ENCODE measurements around the gene SKOR1. TPM values are rescaled to one million over a fixed set of nuclear protein-coding genes. Genes with fewer than 3 reads are reported as not detected.

The SKOR1 gene
- total and polyA plus RNA-seq, 2 of the 13 experiments (the other 11 are each of a cell fraction or from before 2014, with no cell fraction given), result 0.09 to 0.11 TPM

- no peak for TF ChIP-seq SETDB1 (CRISPR knock-in tag; IDR thresholded peaks at IDR 0.05; ENCODE audit: borderline replicate concordance)
- peak; percentile 58; the same call in 1 of the 2 replicates for TF ChIP-seq ZNF317 (CRISPR knock-in tag; IDR thresholded peaks at IDR 0.05)
- TF ChIP-seq RXRB (CRISPR knock-in tag; IDR thresholded peaks at IDR 0.05; ENCODE audit: borderline replicate concordance), result peak; percentile 67; the same call in 1 of the 2 replicates
- no peak for TF ChIP-seq ZNF431 (CRISPR knock-in tag; IDR thresholded peaks at IDR 0.05; ENCODE audit: borderline replicate concordance, low read depth)
- TF ChIP-seq ZNF296 (CRISPR knock-in tag; conservative IDR thresholded peaks at IDR 0.05), result no peak
- TF ChIP-seq HOMEZ (CRISPR knock-in tag; IDR thresholded peaks at IDR 0.05; ENCODE audit: low read depth), result peak; percentile 72; the same call in 1 of the 2 replicates
- no peak for TF ChIP-seq ZBED4 (CRISPR knock-in tag; IDR thresholded peaks at IDR 0.05; ENCODE audit: borderline replicate concordance)
- no peak for TF ChIP-seq ZBTB40 (IDR thresholded peaks at IDR 0.05)
- TF ChIP-seq ZBTB40 (CRISPR knock-in tag; IDR thresholded peaks at IDR 0.05), result no peak
- no peak for TF ChIP-seq AHR (CRISPR knock-in tag; IDR thresholded peaks at IDR 0.05)
- TF ChIP-seq ATAD3A (CRISPR knock-in tag; IDR thresholded peaks at IDR 0.05), result no peak
- no peak for TF ChIP-seq DNMT1 (CRISPR knock-in tag; IDR thresholded peaks at IDR 0.05)
- TF ChIP-seq RFX3 (CRISPR knock-in tag; IDR thresholded peaks at IDR 0.05), result no peak
- no peak for TF ChIP-seq ZNF3 (CRISPR knock-in tag; IDR thresholded peaks at IDR 0.05)
- peak; percentile 64; the same call in 1 of the 2 replicates for TF ChIP-seq HOXA3 (CRISPR knock-in tag; IDR thresholded peaks at IDR 0.05)
Measured at GRCh38 chr15:67843571-67844387, 18.5 kb downstream of the SKOR1 start (continued).

All from HepG2 (cell line).